Measurements from ENCODE around the gene DOK4.

GRCh38 chr16:57507136-57508034 lies 21.1 kb upstream of the DOK4 start:
- TF ChIP-seq CTCF (IDR thresholded peaks at IDR 0.05) (no peak), EZH2 (IDR thresholded peaks at IDR 0.05; ENCODE audit: borderline replicate concordance, insufficient read depth, low read depth, low read length, poor library complexity, severe bottlenecking) (no peak)
